Measurements from ENCODE around the gene SCUBE2. TPM values are rescaled to one million over a fixed set of nuclear protein-coding genes. Genes with fewer than 3 reads are reported as not detected.

SCUBE2 gene
- total and polyA plus RNA-seq, 2 of the 4 experiments (the other 2 are of a cell fraction), result 0.43 to 0.72 TPM

GRCh38 chr11:9047964-9048523 is 43.4 kb downstream of the SCUBE2 start:
- Histone ChIP-seq H3K27me3 (ENCODE audit: control insufficient read depth, insufficient read depth, low read length) (no peaks in the 10 kb centered on the region), H4K91ac (ENCODE audit: insufficient read depth, low read depth, low read length) (no peak overlapping the region), H3K4me3 (ENCODE audit: insufficient read depth, low read depth, low read length) (no peak overlapping the region), H2BK120ac (ENCODE audit: low read depth, low read length) (no peak overlapping the region), H3K9me1 (ENCODE audit: insufficient read depth, low read length) (peaks cover 2% of the 10 kb centered on the region; the same call in 1 of the 2 replicates), H3K14ac (replicated peaks; ENCODE audit: low read depth, low read length) (0 out of 2 replicates have a peak overlapping the region, but pooled peaks have one; percentile 1), H3K79me1 (ENCODE audit: low read depth in 1 of 2, low read length in 2 of 2) (no peaks in the 10 kb centered on the region; a peak in 1 of 4 replicates), H3K9me3 (ENCODE audit: control insufficient read depth, insufficient read depth, low read length) (no peaks in the 10 kb centered on the region), H2AFZ (replicated peaks; ENCODE audit: low read length, poor library complexity) (peak overlapping the region; percentile 66), H2AK9ac (replicated peaks; ENCODE audit: low read depth, low read length, poor library complexity) (no peak overlapping the region), H2BK15ac (ENCODE audit: low read depth, low read length) (no peak overlapping the region), H3K9ac (ENCODE audit: low read depth, low read length) (no peak overlapping the region), H3K4me1 (ENCODE audit: control insufficient read depth, insufficient read depth, low read length) (peaks cover 9% of the 10 kb centered on the region; the same call in 1 of the 2 replicates), H2BK20ac (ENCODE audit: low read depth, low read length) (peak overlapping the region; percentile 12; the same call in 1 of the 2 replicates), H2AK5ac (ENCODE audit: low read depth, low read length) (no peak overlapping the region), H3K4me2 (ENCODE audit: low read depth, low read length) (peak overlapping the region; percentile 71), H4K20me1 (ENCODE audit: insufficient read depth, low read length) (no peaks in the 10 kb centered on the region), H3K23ac (ENCODE audit: low read depth, low read length) (no peak overlapping the region), H3K36me3 (ENCODE audit: control insufficient read depth, insufficient read depth, low read length) (no peaks in the 10 kb centered on the region), H2BK5ac (ENCODE audit: low read depth, low read length, poor library complexity, severe bottlenecking) (no peak overlapping the region), H4K8ac (ENCODE audit: low read depth in 2 of 2, low read length in 2 of 2) (no peak overlapping the region), H3K56ac (ENCODE audit: extremely low read depth, insufficient read depth, low read length) (no peak overlapping the region), H4K5ac (ENCODE audit: low read depth, low read length) (no peak overlapping the region), H3K4ac (ENCODE audit: low read depth, low read length) (no peak overlapping the region; the same call in 1 of the 2 replicates), H3K18ac (ENCODE audit: low read depth, low read length) (no peak overlapping the region), H3K27ac (ENCODE audit: insufficient read depth, low read length) (peak overlapping the region; percentile 28; the same call in 1 of the 2 replicates)
- no peak for TF ChIP-seq NFE2L2 (IDR thresholded peaks at IDR 0.05; ENCODE audit: low read depth, low read length)
- no peak for TF ChIP-seq RAD21 (IDR thresholded peaks at IDR 0.05; ENCODE audit: low read length)
- no peak for TF ChIP-seq RCOR1 (IDR thresholded peaks at IDR 0.05; ENCODE audit: insufficient replicate concordance, low read length)
- no peak for TF ChIP-seq CTCF (conservative IDR thresholded peaks at IDR 0.05; ENCODE audit: low read depth, low read length)
- no peak for TF ChIP-seq MAFK (IDR thresholded peaks at IDR 0.05; ENCODE audit: low read depth, low read length)
- no peak for TF ChIP-seq CEBPB (IDR thresholded peaks at IDR 0.05; ENCODE audit: low read depth, low read length)
- TF ChIP-seq POLR2A (IDR thresholded peaks at IDR 0.05; ENCODE audit: low read depth, low read length), result no peak
- TF ChIP-seq CHD1 (IDR thresholded peaks at IDR 0.05; ENCODE audit: low read depth, low read length), result no peak
- no peak for TF ChIP-seq ELK1 (IDR thresholded peaks at IDR 0.05; ENCODE audit: borderline replicate concordance, low read depth, low read length)
- TF ChIP-seq FOS (IDR thresholded peaks at IDR 0.05; ENCODE audit: low read depth, low read length), result no peak
- ATAC-seq (ENCODE audit: low read depth) (peak; percentile 83), DNase-seq (peak; percentile 34)
- dilution Hi-C loops (cut with HindIII; ENCODE audit: low sequenced_read_pairs, unreplicated experiment) (no loop called here), in situ Hi-C loops (cut with MboI; ENCODE audit: low sequenced_read_pairs) (no loop called here), intact Hi-C loops (cut with micrococcal nuclease) (no loop called here)
- WGBS, 2 experiments (ENCODE audit: extremely low coverage in 2 of 2, insufficient read length in 1 of 2), result 0% methylated on average over 1 of the region's 9 CpGs; no CpG with 5 or more reads in 1 of the 2 experiments
- POLR2A ChIA-PET (ENCODE audit: unreplicated experiment), result no interaction called here
- CTCF ChIA-PET, result interaction anchor here (1.1 to 1.5 kb wide), 3 partner anchors 9 to 90 kb away, joined by 3 to 4 read pairs (median 3); no protein-coding TSS in a partner anchor
- BruUV-seq (replicated peaks), result no TSS peak

Data from IMR-90 (cell line).